ACC112 (cell line): ENCODE results near the gene SLC15A3.
A peak's percentile ranks its signal among the peaks of the same experiment; 100 is the strongest.
"Not testable (repeated sequence)": the region's sequence is repeated elsewhere in the genome, so short reads cannot be mapped to it uniquely, and the experiment has no call there.

Experiments
- H2AFZ ChIP-seq: fragments of 200-600 bp; sonication (generic); one replicate; pipeline ENCODE4 v1.6.0; 2017; ENCODE audit warnings: antibody characterized with exemption, low read length; ENCODE audit not compliant: unreplicated experiment
- H3K27ac ChIP-seq: fragments of 200-600 bp; sonication (generic); 2 replicates; pipeline ENCODE4 v1.5.1; 2014; ENCODE audit warnings: low read depth, mild to moderate bottlenecking, antibody characterized with exemption, low read length, moderate library complexity
- H3K27me3 ChIP-seq: fragments of 200-600 bp; sonication (generic); 2 replicates; pipeline ENCODE4 v1.6.1; 2014; ENCODE audit warnings: mild to moderate bottlenecking, antibody characterized with exemption, low read length, moderate library complexity, mixed read lengths; ENCODE audit not compliant: insufficient read depth
- H3K36me3 ChIP-seq: fragments of 200-600 bp; sonication (generic); 2 replicates; pipeline ENCODE4 v1.6.1; 2016; ENCODE audit warnings: mild to moderate bottlenecking, antibody characterized with exemption, low read length, moderate library complexity, mixed read lengths; ENCODE audit not compliant: insufficient read depth
- H3K4me1 ChIP-seq: fragments of 200-600 bp; sonication (generic); one replicate; pipeline ENCODE4 v1.6.1; 2016; ENCODE audit warnings: low read length, mixed read lengths; ENCODE audit not compliant: insufficient read depth, unreplicated experiment, control insufficient read depth
- H3K4me3 ChIP-seq: fragments of 200-600 bp; sonication (generic); 2 replicates; pipeline ENCODE4 v1.5.1; 2014; ENCODE audit warnings: mild to moderate bottlenecking, low read depth, low read length
- H3K79me2 ChIP-seq: fragments of 200-600 bp; sonication (generic); one replicate; pipeline ENCODE4 v1.6.0; 2016; ENCODE audit warnings: low read length; ENCODE audit not compliant: control insufficient read depth, unreplicated experiment, insufficient read depth

Gene SLC15A3

GRCh38 chr11:60914633-60915247 is 37.2 kb downstream of the SLC15A3 start:
- Histone ChIP-seq H3K27me3 (peaks cover 13% of the 10 kb centered on the region), H3K79me2 (peaks cover 51% of the 10 kb centered on the region), H3K4me1 (peaks cover 33% of the 10 kb centered on the region), H3K4me3 (peak overlapping the region; percentile 83), H2AFZ (peak overlapping the region; percentile 12), H3K36me3 (no peaks in the 10 kb centered on the region), H3K27ac (no peak overlapping the region; the same call in 1 of the 2 replicates)

GRCh38 chr11:60913793-60914632 is 38.0 kb downstream of the SLC15A3 start, which contains the start of gene TMEM109:
Gene TMEM109 (plus strand): TSS chr11:60914158. CDS start chr11:60919694, 5,536 bp downstream.
- peaks cover 26% of the 10 kb centered on the region for H3K4me1 ChIP-seq
- H3K27me3 ChIP-seq: peaks cover 19% of the 10 kb centered on the region
- no peaks in the 10 kb centered on the region for H3K36me3 ChIP-seq
- peak within 1 kb of the TSS; percentile 85 for H3K27ac ChIP-seq
- peaks cover 44% of the 10 kb centered on the region for H3K79me2 ChIP-seq
- peak within 1 kb of the TSS; percentile 83 for H3K4me3 ChIP-seq
- H2AFZ ChIP-seq: peak within 1 kb of the TSS; percentile 99

- H3K4me1 ChIP-seq: peaks cover 19% of the 10 kb centered on the region
- H3K4me3 ChIP-seq: peak overlapping the region; percentile 83
- no peak overlapping the region for H3K27ac ChIP-seq
- H2AFZ ChIP-seq: peak overlapping the region; percentile 99
- peaks cover 29% of the 10 kb centered on the region for H3K27me3 ChIP-seq
- H3K36me3 ChIP-seq: no peaks in the 10 kb centered on the region
- H3K79me2 ChIP-seq: peaks cover 34% of the 10 kb centered on the region
Observed at GRCh38 chr11:60912851-60913528, 39.0 kb downstream of the SLC15A3 start.

DNA sequence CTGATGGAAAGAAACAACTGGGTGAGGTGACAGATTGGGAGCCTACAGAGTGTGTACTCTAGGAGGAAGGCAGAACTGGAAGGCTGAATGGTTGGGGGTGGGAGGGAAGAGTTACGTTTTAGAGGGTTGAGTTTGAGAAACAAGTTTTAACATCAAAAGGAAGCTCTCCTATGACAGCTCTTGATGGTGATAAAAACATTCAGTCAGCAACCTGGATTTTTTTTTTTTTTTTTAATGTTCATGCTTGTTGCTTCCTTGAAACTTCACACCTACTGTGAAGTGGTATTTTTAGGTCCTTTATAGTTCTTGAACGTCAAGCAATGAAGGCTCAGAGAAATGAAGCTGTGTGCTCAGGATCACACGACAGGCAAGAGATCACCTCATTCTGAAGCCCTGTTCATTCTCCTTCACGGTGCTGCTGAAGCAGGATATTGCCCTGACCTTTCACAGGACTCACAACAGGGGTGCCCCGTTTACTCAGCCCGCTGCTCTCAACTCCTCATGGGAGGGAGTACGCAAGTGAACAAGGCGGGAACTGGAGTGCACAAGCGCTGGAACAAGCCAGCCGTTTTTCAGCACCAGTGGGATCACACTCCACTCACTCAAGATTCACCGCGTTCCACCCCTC is 39.6 kb downstream of the SLC15A3 start:
- Histone ChIP-seq H2AFZ (no peak overlapping the region), H3K27me3 (peaks cover 30% of the 10 kb centered on the region), H3K27ac (no peak overlapping the region), H3K36me3 (no peaks in the 10 kb centered on the region), H3K4me1 (peaks cover 19% of the 10 kb centered on the region), H3K4me3 (no peak overlapping the region), H3K79me2 (peaks cover 28% of the 10 kb centered on the region)

DNA sequence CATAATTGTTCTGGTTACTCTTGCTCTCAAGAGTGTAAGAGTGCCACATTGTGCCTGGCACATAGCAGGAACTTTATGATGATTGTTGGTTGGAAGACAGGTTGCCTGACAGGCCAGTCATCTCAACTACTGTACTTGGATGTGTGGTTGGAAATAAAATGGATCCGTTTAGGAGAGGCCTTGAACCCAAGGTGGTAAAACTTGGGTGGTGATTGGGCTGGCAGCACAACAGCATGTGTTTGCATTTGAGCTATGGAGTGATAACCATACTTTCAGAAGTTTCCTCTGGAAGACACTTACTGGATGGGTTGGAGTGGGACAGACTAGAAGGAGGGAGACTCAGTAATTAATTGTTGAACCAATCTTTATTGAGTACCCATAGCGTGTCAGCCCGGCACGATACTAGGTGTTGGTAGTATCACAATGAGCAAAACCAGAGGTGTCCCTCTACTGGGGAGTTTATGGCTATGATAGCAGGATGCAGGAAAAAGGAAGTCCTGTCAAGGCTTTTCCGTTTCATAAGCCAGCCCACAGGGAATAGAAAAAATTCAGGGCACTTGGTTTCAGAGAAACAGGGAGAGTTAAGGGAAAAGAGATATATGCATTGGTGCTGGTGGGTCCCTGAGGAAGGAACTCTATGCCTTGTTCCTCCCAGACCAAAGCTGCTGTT is 41.1 kb downstream of the SLC15A3 start:
- H3K36me3 ChIP-seq: no peaks in the 10 kb centered on the region
- H3K4me1 ChIP-seq: peaks cover 9% of the 10 kb centered on the region
- H2AFZ ChIP-seq: no peak overlapping the region
- no peak overlapping the region for H3K27ac ChIP-seq
- H3K27me3 ChIP-seq: peaks cover 30% of the 10 kb centered on the region
- no peak overlapping the region for H3K4me3 ChIP-seq
- peaks cover 17% of the 10 kb centered on the region for H3K79me2 ChIP-seq

- H3K27me3 ChIP-seq: peaks cover 30% of the 10 kb centered on the region
- peaks cover 6% of the 10 kb centered on the region for H3K4me1 ChIP-seq
- H3K79me2 ChIP-seq: peaks cover 19% of the 10 kb centered on the region
- no peak overlapping the region for H3K4me3 ChIP-seq
- H3K36me3 ChIP-seq: no peaks in the 10 kb centered on the region
- H2AFZ ChIP-seq: no peak overlapping the region
- no peak overlapping the region for H3K27ac ChIP-seq
Observed at GRCh38 chr11:60910281-60910687, 41.7 kb downstream of the SLC15A3 start.

GRCh38 chr11:60909680-60910280 is 42.2 kb downstream of the SLC15A3 start:
- H3K4me1 ChIP-seq: peaks cover 11% of the 10 kb centered on the region
- peaks cover 21% of the 10 kb centered on the region for H3K79me2 ChIP-seq
- not testable (repeated sequence) for H2AFZ ChIP-seq, H3K4me3 ChIP-seq, H3K36me3 ChIP-seq, H3K27ac ChIP-seq
- peaks cover 30% of the 10 kb centered on the region for H3K27me3 ChIP-seq

DNA sequence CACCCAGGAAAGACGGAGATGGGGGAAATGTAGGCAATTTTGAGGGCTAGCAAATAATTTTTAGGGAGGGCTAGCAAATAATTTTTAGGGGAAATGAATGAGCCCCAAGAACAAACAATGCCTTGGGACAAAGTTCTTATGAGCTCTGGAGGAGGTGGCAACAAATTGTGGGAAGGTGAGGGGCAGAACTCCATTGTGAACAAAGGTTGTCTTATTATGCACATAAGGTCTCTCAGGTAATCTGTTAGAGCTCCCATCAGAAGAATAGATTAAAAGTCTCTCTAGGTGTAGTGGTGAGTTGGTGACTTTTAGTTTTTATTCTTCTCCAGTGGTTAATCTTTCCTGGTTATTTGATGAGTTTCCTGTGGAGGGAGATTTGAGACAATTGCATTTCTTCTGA is 43.2 kb downstream of the SLC15A3 start:
- H2AFZ ChIP-seq: no peak overlapping the region
- no peak overlapping the region for H3K27ac ChIP-seq
- H3K4me1 ChIP-seq: peaks cover 20% of the 10 kb centered on the region
- no peak overlapping the region for H3K4me3 ChIP-seq
- H3K79me2 ChIP-seq: peaks cover 24% of the 10 kb centered on the region
- H3K27me3 ChIP-seq: peaks cover 30% of the 10 kb centered on the region
- no peaks in the 10 kb centered on the region for H3K36me3 ChIP-seq

GRCh38 chr11:60906132-60906972 is 45.6 kb downstream of the SLC15A3 start, which contains the start of gene PRPF19:
Gene PRPF19 (minus strand): TSS chr11:60906585. CDS start chr11:60906382, 203 bp downstream.
- Histone ChIP-seq H3K4me3 (peak within 1 kb of the TSS; percentile 95), H3K27me3 (peaks cover 30% of the 10 kb centered on the region), H3K36me3 (peaks cover 4% of the 10 kb centered on the region; the same call in 1 of the 2 replicates), H2AFZ (peak within 1 kb of the TSS; percentile 97), H3K79me2 (peaks cover 38% of the 10 kb centered on the region), H3K4me1 (peaks cover 14% of the 10 kb centered on the region), H3K27ac (peak within 1 kb of the TSS; percentile 91)
